Retinal pigment epithelial cell (primary cell): ENCODE results near the gene NPAS3.

Experiments used
- DNase-seq: peaks from one replicate; pipeline ENCODE4 v3.0.0-alpha.2; 2010; ENCODE audit warnings: low read depth
- H3K4me3 ChIP-seq: 2 replicates; pipeline ENCODE4 v1.5.1; 2011; ENCODE audit warnings: mild to moderate bottlenecking, low read length, control low read depth, moderate library complexity
- TF ChIP-seq, protein P1 (sequence below): conservative IDR thresholded peaks from 2 replicates; pipeline ENCODE4 v1.5.1; 2011; ENCODE audit warnings: low read depth, low read length, control low read depth, inconsistent platforms

The NPAS3 gene

DNA sequence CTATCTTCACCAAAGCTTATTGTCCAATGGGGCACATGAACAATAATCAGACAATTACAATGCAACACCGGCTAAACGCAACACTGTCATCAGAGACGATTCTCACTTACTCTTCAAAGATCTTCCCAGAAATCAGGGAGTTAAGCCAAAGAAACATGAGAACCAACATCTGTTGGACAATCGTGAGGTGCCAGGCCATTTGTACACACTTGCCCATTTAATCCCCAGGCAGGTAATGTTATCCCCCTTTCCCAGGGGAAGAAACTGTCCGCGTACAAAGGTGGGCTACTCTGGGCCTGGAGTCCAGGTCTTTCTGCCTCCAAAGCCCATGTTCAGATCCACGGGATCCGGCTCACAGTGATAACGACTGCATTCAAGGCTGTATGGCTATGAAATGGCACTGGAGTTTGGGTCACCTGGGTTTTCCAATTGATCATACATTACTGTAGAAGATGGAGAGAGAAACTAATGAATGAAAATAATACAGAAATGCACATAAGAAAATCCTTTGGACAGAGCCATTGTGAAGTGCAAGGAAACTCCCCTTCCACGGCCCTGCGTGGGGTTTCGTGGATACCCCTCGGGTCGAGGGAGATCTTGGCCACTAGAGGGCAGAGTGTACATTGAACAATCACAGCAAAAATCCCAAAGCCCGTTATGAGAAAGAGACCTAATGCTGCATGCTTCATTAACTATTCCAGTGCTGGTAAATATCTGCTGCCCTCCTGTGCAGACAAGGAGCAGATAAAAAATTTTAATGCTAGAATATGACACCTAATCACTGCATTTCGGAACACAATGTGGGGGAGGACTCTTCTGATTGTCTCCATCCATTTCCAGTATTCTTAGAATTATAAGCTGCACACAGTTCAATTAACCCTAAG, 900.8 kb downstream of the NPAS3 start:
- TF ChIP-seq, protein P1, sequence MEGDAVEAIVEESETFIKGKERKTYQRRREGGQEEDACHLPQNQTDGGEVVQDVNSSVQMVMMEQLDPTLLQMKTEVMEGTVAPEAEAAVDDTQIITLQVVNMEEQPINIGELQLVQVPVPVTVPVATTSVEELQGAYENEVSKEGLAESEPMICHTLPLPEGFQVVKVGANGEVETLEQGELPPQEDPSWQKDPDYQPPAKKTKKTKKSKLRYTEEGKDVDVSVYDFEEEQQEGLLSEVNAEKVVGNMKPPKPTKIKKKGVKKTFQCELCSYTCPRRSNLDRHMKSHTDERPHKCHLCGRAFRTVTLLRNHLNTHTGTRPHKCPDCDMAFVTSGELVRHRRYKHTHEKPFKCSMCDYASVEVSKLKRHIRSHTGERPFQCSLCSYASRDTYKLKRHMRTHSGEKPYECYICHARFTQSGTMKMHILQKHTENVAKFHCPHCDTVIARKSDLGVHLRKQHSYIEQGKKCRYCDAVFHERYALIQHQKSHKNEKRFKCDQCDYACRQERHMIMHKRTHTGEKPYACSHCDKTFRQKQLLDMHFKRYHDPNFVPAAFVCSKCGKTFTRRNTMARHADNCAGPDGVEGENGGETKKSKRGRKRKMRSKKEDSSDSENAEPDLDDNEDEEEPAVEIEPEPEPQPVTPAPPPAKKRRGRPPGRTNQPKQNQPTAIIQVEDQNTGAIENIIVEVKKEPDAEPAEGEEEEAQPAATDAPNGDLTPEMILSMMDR: peak; percentile 80
- DNase-seq: peak; percentile 10
- H3K4me3 ChIP-seq: no peak overlapping the region

GRCh38 chr14:33840797-33841196, 902.1 kb downstream of the NPAS3 start:
- TF ChIP-seq, protein P1: no peak
- DNase-seq: no peak
- no peak overlapping the region for H3K4me3 ChIP-seq

- H3K4me3 ChIP-seq: no peak overlapping the region
- DNase-seq: peak; percentile 34
- TF ChIP-seq, protein P1: no peak
Measured at GRCh38 chr14:33842299-33842698, 903.6 kb downstream of the NPAS3 start.

GRCh38 chr14:33844118-33844517, 905.4 kb downstream of the NPAS3 start:
- no peak for DNase-seq
- TF ChIP-seq, protein P1: no peak
- no peak overlapping the region for H3K4me3 ChIP-seq

DNA sequence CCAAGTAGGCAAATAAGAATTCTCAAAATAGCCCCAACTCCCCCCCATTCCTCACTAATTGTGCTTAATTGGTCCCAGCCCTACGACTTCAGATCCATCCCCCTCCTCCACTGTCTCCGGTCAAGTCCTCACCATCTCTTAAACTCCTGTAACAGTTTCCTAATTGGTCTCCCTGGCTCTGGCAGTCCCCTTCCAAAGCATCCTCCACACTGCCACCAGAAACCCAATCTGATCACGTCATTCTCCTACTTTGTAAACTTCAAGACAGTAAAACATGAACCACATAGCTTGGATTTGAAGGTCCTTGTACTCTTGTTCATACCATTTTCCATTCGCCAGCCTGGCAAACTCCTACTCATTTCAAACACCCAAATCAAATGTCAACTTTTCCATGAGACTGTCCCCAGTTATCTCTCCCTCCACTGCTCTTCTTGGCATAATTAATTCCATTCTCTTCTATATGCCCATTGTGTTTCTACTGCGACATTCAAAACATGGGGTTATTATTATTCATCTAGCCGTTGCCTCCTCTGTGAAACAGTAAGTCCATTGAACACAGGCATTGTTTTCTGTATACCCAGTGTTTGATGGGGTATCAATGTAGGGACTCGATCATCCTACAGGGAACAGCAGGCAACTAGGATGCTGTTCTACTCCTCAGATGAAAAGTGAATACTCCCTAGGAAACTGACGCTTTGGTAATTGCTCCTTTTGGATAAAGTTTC, 907.6 kb downstream of the NPAS3 start:
- no peak for DNase-seq
- H3K4me3 ChIP-seq: no peak overlapping the region
- TF ChIP-seq, protein P1: no peak

DNA sequence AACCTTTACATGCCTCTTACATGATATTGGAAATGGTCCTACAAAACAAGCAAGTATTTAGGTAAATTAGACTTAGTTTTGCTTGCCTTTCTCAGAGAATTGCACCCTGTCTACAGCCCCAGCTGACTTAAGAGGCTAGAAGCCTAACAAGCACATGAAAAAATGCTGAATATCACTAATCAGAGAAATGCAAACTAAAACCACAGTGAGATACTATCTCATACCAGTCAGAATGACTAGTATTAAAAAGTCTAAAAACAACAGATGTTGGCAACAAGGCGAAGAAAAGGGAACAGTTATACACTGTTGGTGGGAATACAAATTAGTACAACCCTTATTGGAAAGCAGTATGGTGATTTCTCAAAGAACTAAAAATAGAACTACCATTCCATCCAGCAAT, 908.4 kb downstream of the NPAS3 start:
- DNase-seq: peak; percentile 18
- no peak overlapping the region for H3K4me3 ChIP-seq
- TF ChIP-seq, protein P1: no peak
